ENCODE results near the gene CTRL. TPM values are rescaled to one million over a fixed set of nuclear protein-coding genes. Genes with fewer than 3 reads are reported as not detected.

The CTRL gene
- total RNA-seq, 1 experiment from 2014 or later, result 2.6 TPM

DNA sequence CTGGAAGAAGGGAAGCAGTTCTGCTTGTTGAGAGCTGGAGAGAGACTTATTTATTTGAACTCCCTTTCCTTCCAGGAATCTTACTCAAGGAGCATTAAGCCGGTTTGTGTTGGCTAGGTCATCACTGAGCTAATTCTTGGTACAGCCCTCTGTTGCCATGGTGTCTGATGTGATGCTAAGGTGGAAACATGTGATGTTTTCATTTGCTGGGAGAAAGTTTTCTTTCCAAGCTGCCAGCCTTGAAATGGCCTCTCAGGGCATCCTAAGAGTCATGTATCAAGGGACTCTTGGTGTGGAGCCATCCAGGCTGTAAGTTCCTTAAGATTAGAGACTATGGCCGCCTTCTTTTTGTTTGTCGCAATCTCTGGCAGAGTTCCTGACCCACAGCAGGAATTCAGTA lies 34.4 kb downstream of the CTRL start:
- Mint-ChIP-seq H3K36me3 (ENCODE audit: insufficient read depth, unreplicated experiment) (peaks cover 32% of the 10 kb centered on the region), H3K4me1 (ENCODE audit: low read depth, unreplicated experiment) (peaks cover 10% of the 10 kb centered on the region), H3K27ac (ENCODE audit: unreplicated experiment) (no peak overlapping the region), H3K9me3 (ENCODE audit: low read depth, unreplicated experiment) (no peaks in the 10 kb centered on the region), H3K4me3 (ENCODE audit: low read depth, unreplicated experiment) (no peak overlapping the region), H3K27me3 (ENCODE audit: unreplicated experiment) (no peaks in the 10 kb centered on the region)
- BruUV-seq (replicated peaks), result no TSS peak
- intact Hi-C loops (cut with micrococcal nuclease; ENCODE audit: unreplicated experiment), result no loop called here
- TF ChIP-seq, protein P1, sequence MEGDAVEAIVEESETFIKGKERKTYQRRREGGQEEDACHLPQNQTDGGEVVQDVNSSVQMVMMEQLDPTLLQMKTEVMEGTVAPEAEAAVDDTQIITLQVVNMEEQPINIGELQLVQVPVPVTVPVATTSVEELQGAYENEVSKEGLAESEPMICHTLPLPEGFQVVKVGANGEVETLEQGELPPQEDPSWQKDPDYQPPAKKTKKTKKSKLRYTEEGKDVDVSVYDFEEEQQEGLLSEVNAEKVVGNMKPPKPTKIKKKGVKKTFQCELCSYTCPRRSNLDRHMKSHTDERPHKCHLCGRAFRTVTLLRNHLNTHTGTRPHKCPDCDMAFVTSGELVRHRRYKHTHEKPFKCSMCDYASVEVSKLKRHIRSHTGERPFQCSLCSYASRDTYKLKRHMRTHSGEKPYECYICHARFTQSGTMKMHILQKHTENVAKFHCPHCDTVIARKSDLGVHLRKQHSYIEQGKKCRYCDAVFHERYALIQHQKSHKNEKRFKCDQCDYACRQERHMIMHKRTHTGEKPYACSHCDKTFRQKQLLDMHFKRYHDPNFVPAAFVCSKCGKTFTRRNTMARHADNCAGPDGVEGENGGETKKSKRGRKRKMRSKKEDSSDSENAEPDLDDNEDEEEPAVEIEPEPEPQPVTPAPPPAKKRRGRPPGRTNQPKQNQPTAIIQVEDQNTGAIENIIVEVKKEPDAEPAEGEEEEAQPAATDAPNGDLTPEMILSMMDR (IDR thresholded peaks at IDR 0.05; ENCODE audit: unreplicated experiment), result no peak
- no peak for DNase-seq
- CTCF ChIA-PET, result no interaction called here

DNA sequence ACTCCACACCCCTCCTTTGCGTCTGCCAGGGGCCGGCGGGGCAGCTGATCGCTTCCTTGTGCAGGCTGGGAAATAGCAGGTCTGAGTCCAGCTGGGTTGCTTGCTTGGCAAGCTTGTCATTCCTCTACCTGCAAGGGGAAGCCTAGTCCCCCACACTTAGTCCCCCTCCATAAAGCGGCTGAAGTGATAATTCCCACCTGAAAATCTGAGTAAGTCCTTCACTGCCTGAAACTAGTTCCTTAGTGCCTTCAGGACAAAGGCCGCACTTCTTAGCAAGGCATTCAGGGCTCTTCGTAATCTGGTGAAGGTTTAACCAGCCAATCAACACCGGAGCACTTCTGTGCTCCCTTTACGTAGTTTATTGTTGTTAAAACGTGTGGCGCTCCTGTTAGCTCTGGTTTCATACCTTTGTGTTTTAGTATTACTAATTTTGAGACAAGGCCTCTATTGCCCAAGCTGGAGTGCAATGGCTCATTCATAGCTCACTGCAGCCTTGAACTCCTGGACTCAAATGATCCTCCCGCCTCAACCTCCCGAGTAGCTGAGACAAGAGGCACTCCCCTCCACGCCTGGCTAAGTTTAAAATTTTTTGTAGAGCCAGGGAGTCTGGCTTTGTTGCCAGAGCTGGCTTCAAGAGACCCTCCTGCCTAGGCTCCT lies 37.8 kb downstream of the CTRL start:
- intact Hi-C loops (cut with micrococcal nuclease; ENCODE audit: unreplicated experiment), result no loop called here
- H3K27me3 Mint-ChIP-seq (ENCODE audit: unreplicated experiment), result no peaks in the 10 kb centered on the region
- TSS peak; percentile 34 for BruUV-seq (replicated peaks)
- CTCF ChIA-PET, result interaction anchor here (2.0 kb wide), 1 partner anchor 10 kb away, joined by 5 read pairs; no protein-coding TSS in a partner anchor
- peaks cover 10% of the 10 kb centered on the region for H3K4me1 Mint-ChIP-seq (ENCODE audit: low read depth, unreplicated experiment)
- no peak for DNase-seq
- H3K4me3 Mint-ChIP-seq (ENCODE audit: low read depth, unreplicated experiment), result peak overlapping the region; percentile 99
- TF ChIP-seq, protein P1 (IDR thresholded peaks at IDR 0.05; ENCODE audit: unreplicated experiment), result no peak
- peak overlapping the region; percentile 95 for H3K27ac Mint-ChIP-seq (ENCODE audit: unreplicated experiment)
- H3K36me3 Mint-ChIP-seq (ENCODE audit: insufficient read depth, unreplicated experiment), result peaks cover 27% of the 10 kb centered on the region
- H3K9me3 Mint-ChIP-seq (ENCODE audit: low read depth, unreplicated experiment), result no peaks in the 10 kb centered on the region

DNA sequence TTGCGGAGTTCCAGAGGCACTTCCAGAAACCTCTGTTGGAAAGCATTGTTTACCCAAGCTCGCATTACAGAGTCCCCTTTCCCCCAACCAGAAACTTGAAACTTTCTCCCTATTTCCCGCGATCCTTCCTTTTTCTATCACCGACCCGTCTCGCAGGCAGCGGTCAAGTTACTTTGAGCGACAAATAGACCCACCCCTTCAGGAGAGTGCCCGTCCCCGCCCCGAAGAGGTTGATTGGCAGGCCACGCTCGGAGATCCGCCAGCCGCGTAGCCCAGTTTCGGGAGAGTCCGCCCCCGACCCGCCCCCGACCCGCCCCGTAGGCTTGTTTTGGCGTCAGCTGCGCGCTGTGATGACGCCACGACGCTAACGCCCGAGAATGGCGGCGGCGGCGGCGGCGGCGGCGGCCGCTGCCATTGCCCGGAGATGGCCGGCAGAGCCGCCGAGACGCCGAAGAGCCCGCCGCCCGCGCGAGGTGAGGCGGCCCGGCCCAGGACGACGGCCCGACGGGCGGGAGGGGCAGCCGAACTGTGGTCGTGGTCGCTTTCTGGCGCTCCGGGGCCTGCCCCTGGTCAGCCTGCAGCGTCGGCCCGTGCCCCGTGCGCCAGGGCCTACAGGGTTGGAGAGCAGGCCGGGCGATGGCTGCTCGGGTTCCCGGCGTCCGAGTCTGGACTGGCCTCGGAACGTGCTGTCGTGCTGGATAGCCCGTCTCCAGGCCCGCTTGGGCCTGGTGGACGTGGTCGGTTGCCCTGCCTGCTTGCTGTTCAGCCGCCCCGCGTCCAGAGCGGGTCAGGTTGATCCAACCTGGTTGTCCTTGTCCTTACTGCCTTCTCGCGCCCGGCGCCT lies 38.5 kb downstream of the CTRL start, which contains the start of gene PSKH1:
TSS of gene PSKH1 (plus strand) at position 356 of the 844 bp plus-strand sequence. CDS start 15,496 bp downstream, outside the sequence.
- Mint-ChIP-seq H3K27me3 (ENCODE audit: unreplicated experiment) (no peaks in the 10 kb centered on the region), H3K36me3 (ENCODE audit: insufficient read depth, unreplicated experiment) (peaks cover 27% of the 10 kb centered on the region), H3K4me1 (ENCODE audit: low read depth, unreplicated experiment) (peaks cover 10% of the 10 kb centered on the region), H3K9me3 (ENCODE audit: low read depth, unreplicated experiment) (no peaks in the 10 kb centered on the region), H3K4me3 (ENCODE audit: low read depth, unreplicated experiment) (peak within 1 kb of the TSS; percentile 99), H3K27ac (ENCODE audit: unreplicated experiment) (peak within 1 kb of the TSS; percentile 95)
- no TSS peak for BruUV-seq (replicated peaks)
- TF ChIP-seq, protein P1 (IDR thresholded peaks at IDR 0.05; ENCODE audit: unreplicated experiment), result no peak
- intact Hi-C loops (cut with micrococcal nuclease; ENCODE audit: unreplicated experiment), result no loop called here
- DNase-seq, result peak; percentile 97
- CTCF ChIA-PET, result interaction anchor here (0.6 to 2.0 kb wide), 5 partner anchors 9 to 211 kb away, joined by 3 to 7 read pairs (median 3); no protein-coding TSS in a partner anchor

DNA sequence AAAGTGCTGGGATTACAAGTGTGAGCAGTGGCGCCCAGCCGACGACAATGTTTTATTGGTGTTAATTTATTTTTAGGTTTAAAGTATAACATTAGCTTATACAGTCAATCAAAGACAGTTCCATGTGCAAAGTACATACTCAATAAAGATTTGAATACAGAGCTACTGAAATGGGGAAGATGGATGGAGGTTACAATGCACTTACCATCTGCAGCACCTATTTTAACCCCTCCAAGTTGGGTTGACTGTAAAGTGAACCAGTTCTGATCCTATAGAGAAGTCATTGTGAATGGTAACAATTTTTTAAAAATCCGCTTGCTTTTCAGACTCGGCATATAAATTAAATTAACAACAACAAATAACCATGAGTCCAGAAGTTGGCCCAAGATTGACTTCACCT lies 39.3 kb downstream of the CTRL start:
- CTCF ChIA-PET, result interaction anchor here (0.7 to 2.0 kb wide), 3 partner anchors 8 to 209 kb away, joined by 3 to 5 read pairs (median 4); partner anchors contain the start of gene PSMB10
- Mint-ChIP-seq H3K36me3 (ENCODE audit: insufficient read depth, unreplicated experiment) (peaks cover 27% of the 10 kb centered on the region), H3K27ac (ENCODE audit: unreplicated experiment) (peak overlapping the region; percentile 95), H3K9me3 (ENCODE audit: low read depth, unreplicated experiment) (no peaks in the 10 kb centered on the region), H3K4me3 (ENCODE audit: low read depth, unreplicated experiment) (peak overlapping the region; percentile 99), H3K27me3 (ENCODE audit: unreplicated experiment) (no peaks in the 10 kb centered on the region), H3K4me1 (ENCODE audit: low read depth, unreplicated experiment) (peaks cover 10% of the 10 kb centered on the region)
- intact Hi-C loops (cut with micrococcal nuclease; ENCODE audit: unreplicated experiment), result no loop called here
- TSS peak; percentile 94 for BruUV-seq (replicated peaks)
- no peak for DNase-seq
- TF ChIP-seq, protein P1 (IDR thresholded peaks at IDR 0.05; ENCODE audit: unreplicated experiment), result no peak

All from Calu3 (cell line).